ENCODE data around the gene CCDC117. TPM values are rescaled to one million over a fixed set of nuclear protein-coding genes. Genes with fewer than 3 reads are reported as not detected.

CCDC117 gene
- total RNA-seq, 4 donors from 2014 or later, result 23.2 to 40.1 (median 30.5) TPM

GRCh38 chr22:28808716-28809355 is 36.3 kb downstream of the CCDC117 start:
- DNase-seq (no peak), ATAC-seq (no peak)
- H3K4me1 ChIP-seq, result peaks cover 0 to 11% of the 10 kb centered on the region in 2 donors
- H3K9me3 ChIP-seq, result no peaks in the 10 kb centered on the region
- intact Hi-C loops (cut with DNase I; ENCODE audit: low total_unique reads), result no loop called here
- H3K27ac ChIP-seq, result no peak overlapping the region
- no peaks in the 10 kb centered on the region for H3K27me3 ChIP-seq
- no peaks in the 10 kb centered on the region for H3K36me3 ChIP-seq
- H3K4me3 ChIP-seq, result no peak overlapping the region
- in situ Hi-C loops (cut with MboI; ENCODE audit: low sequenced_read_pairs in 4 of 4), result no loop called here
- TF ChIP-seq POLR2A (IDR thresholded peaks at IDR 0.05), result no peak
- no peak for TF ChIP-seq CTCF (IDR thresholded peaks at IDR 0.05 in 4 of 5, conservative IDR thresholded peaks at IDR 0.05 in 1 of 5)

- peaks cover 0 to 11% of the 10 kb centered on the region in 2 donors for H3K4me1 ChIP-seq
- no peak overlapping the region for H3K4me3 ChIP-seq
- no peak overlapping the region for H3K27ac ChIP-seq
- intact Hi-C loops (cut with DNase I; ENCODE audit: low total_unique reads), result no loop called here
- no peak for DNase-seq
- H3K9me3 ChIP-seq, result no peaks in the 10 kb centered on the region
- no peaks in the 10 kb centered on the region for H3K27me3 ChIP-seq
- no peaks in the 10 kb centered on the region for H3K36me3 ChIP-seq
- in situ Hi-C loops (cut with MboI; ENCODE audit: low sequenced_read_pairs in 4 of 4), result no loop called here
- ATAC-seq, result no peak
- TF ChIP-seq CTCF (IDR thresholded peaks at IDR 0.05 in 4 of 5, conservative IDR thresholded peaks at IDR 0.05 in 1 of 5), result no peak
- TF ChIP-seq POLR2A (IDR thresholded peaks at IDR 0.05), result no peak
Observed at GRCh38 chr22:28810821-28811491, 38.5 kb downstream of the CCDC117 start.

GRCh38 chr22:28812516-28812915 is 40.0 kb downstream of the CCDC117 start:
- intact Hi-C loops (cut with DNase I; ENCODE audit: low total_unique reads), result no loop called here
- Histone ChIP-seq H3K27me3 (no peaks in the 10 kb centered on the region), H3K4me1 (peaks cover 0 to 11% of the 10 kb centered on the region in 2 donors), H3K4me3 (no peak overlapping the region), H3K27ac (peak overlapping the region in 2 of 4 donors; percentile 10 to 27), H3K36me3 (no peaks in the 10 kb centered on the region), H3K9me3 (no peaks in the 10 kb centered on the region)
- ATAC-seq (no peak), DNase-seq (no peak)
- in situ Hi-C loops (cut with MboI; ENCODE audit: low sequenced_read_pairs in 4 of 4), result no loop called here
- TF ChIP-seq POLR2A (IDR thresholded peaks at IDR 0.05) (no peak), CTCF (IDR thresholded peaks at IDR 0.05 in 4 of 5, conservative IDR thresholded peaks at IDR 0.05 in 1 of 5) (no peak)

- intact Hi-C loops (cut with DNase I; ENCODE audit: low total_unique reads) (no loop called here), in situ Hi-C loops (cut with MboI; ENCODE audit: low sequenced_read_pairs in 4 of 4) (no loop called here)
- H3K27me3 ChIP-seq, result no peaks in the 10 kb centered on the region
- peaks cover 9 to 22% of the 10 kb centered on the region in 2 donors for H3K4me1 ChIP-seq
- ATAC-seq (peak; percentile 13 to 51), DNase-seq (peak; percentile 9 to 22)
- H3K36me3 ChIP-seq, result no peaks in the 10 kb centered on the region
- no peaks in the 10 kb centered on the region for H3K9me3 ChIP-seq
- TF ChIP-seq POLR2A (IDR thresholded peaks at IDR 0.05), result peak in 1 of 2 donors; percentile 6
- no peak for TF ChIP-seq CTCF (IDR thresholded peaks at IDR 0.05 in 4 of 5, conservative IDR thresholded peaks at IDR 0.05 in 1 of 5)
- no peak overlapping the region for H3K4me3 ChIP-seq
- peak overlapping the region in 3 of 4 donors; percentile 10 to 50 (median 19) for H3K27ac ChIP-seq
Observed at GRCh38 chr22:28813772-28814518, 41.5 kb downstream of the CCDC117 start.
